Measurements from ENCODE around the gene ADAMTS8.
A peak's percentile ranks its signal among the peaks of the same experiment; 100 is the strongest.

Gene ADAMTS8

DNA sequence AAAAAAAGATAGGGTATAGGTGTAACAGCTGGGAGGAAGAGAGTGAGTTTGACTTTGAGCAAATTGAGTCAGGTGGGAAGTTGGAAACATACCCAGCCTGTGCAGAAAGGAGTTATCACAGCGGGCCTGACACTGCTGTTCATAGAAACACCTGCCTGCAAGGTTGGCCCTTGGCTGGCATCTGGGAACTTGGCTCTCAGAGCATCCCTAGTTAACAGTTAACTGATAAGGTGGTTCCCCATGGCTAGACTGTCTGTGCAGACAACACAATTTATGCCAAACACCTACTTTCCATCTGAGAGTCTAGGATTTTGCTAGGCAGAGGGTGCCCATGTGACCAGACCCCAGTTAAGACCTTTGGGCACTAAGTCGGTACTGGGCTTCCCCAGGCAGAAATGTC, 31.4 kb downstream of the ADAMTS8 start:
- ChIA-PET CTCF (no interaction called here), POLR2A (ENCODE audit: low non-redundant PET) (no interaction called here)
- no peak overlapping the region for H3K27ac ChIP-seq
- TF ChIP-seq CTCF (conservative IDR thresholded peaks at IDR 0.05; ENCODE audit: low read depth): no peak
- DNase-seq (ENCODE audit: low spot score): no peak

- ChIA-PET POLR2A (ENCODE audit: low non-redundant PET) (no interaction called here), CTCF (interaction anchor here (1.0 kb wide), 1 partner anchor 14 kb away, joined by 3 read pairs; no protein-coding TSS in a partner anchor)
- no peak for DNase-seq (ENCODE audit: low spot score)
- TF ChIP-seq CTCF (conservative IDR thresholded peaks at IDR 0.05; ENCODE audit: low read depth): no peak
- H3K27ac ChIP-seq: no peak overlapping the region
Observed at GRCh38 chr11:130394615-130395014, 33.8 kb downstream of the ADAMTS8 start.

- no peak for DNase-seq (ENCODE audit: low spot score)
- no peak for TF ChIP-seq CTCF (conservative IDR thresholded peaks at IDR 0.05; ENCODE audit: low read depth)
- ChIA-PET CTCF (no interaction called here), POLR2A (ENCODE audit: low non-redundant PET) (no interaction called here)
- no peak overlapping the region for H3K27ac ChIP-seq
Observed at GRCh38 chr11:130391711-130392110, 36.7 kb downstream of the ADAMTS8 start.

- ChIA-PET CTCF (interaction anchor here (0.6 to 1.4 kb wide), 5 partner anchors 9 to 178 kb away, joined by 3 to 5 read pairs (median 4); no protein-coding TSS in a partner anchor), POLR2A (ENCODE audit: low non-redundant PET) (no interaction called here)
- no peak for TF ChIP-seq CTCF (conservative IDR thresholded peaks at IDR 0.05; ENCODE audit: low read depth)
- peak; percentile 54 for DNase-seq (ENCODE audit: low spot score)
- H3K27ac ChIP-seq: no peak overlapping the region
Observed at GRCh38 chr11:130390071-130390758, 38.2 kb downstream of the ADAMTS8 start.

DNA sequence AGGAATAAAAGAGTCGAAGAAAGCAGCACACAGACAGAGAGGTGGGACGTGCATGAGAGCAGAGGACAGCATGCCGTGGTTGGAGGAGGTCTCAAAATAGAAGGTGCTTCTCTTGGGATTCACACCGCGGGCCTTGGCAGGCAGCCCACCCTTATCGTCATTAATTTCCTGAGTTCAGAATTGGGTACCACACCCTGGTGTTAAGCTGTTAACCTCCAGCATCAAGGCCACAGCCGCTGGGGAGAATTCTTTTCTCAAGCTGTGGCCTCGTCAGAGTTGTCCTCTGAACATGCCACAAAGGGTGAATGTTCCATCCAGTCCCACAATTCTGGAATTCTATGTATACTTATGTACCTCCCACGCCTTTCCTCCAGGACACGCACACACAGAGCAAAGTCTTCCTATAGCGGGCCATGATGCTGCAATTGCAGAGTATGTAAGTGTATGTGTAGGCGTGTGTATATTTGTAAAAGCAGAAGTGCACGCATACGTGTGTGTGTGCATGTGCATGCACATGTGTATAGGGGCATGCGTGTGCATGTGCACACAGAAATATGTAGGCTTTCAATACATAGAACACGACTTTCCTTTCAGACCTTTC, 39.0 kb downstream of the ADAMTS8 start:
- CTCF ChIA-PET: interaction anchor here (0.6 to 1.4 kb wide), 5 partner anchors 8 to 1524 kb away, joined by 3 to 5 read pairs (median 3); no protein-coding TSS in a partner anchor
- POLR2A ChIA-PET (ENCODE audit: low non-redundant PET): no interaction called here
- TF ChIP-seq CTCF (conservative IDR thresholded peaks at IDR 0.05; ENCODE audit: low read depth): no peak
- no peak for DNase-seq (ENCODE audit: low spot score)
- H3K27ac ChIP-seq: no peak overlapping the region

- POLR2A ChIA-PET (ENCODE audit: low non-redundant PET): no interaction called here
- TF ChIP-seq CTCF (conservative IDR thresholded peaks at IDR 0.05; ENCODE audit: low read depth): no peak
- DNase-seq (ENCODE audit: low spot score): no peak
- H3K27ac ChIP-seq: no peak overlapping the region
- CTCF ChIA-PET: interaction anchor here (0.6 kb wide), 1 partner anchor 1524 kb away, joined by 3 read pairs; no protein-coding TSS in a partner anchor
Observed at GRCh38 chr11:130388607-130389205, 39.7 kb downstream of the ADAMTS8 start.

Data from RWPE1 (cell line).